Measurements from ENCODE around the gene CAPN10.
"Not testable (repeated sequence)": the region's sequence is repeated elsewhere in the genome, so short reads cannot be mapped to it uniquely, and the experiment has no call there.

Gene CAPN10, protein sequence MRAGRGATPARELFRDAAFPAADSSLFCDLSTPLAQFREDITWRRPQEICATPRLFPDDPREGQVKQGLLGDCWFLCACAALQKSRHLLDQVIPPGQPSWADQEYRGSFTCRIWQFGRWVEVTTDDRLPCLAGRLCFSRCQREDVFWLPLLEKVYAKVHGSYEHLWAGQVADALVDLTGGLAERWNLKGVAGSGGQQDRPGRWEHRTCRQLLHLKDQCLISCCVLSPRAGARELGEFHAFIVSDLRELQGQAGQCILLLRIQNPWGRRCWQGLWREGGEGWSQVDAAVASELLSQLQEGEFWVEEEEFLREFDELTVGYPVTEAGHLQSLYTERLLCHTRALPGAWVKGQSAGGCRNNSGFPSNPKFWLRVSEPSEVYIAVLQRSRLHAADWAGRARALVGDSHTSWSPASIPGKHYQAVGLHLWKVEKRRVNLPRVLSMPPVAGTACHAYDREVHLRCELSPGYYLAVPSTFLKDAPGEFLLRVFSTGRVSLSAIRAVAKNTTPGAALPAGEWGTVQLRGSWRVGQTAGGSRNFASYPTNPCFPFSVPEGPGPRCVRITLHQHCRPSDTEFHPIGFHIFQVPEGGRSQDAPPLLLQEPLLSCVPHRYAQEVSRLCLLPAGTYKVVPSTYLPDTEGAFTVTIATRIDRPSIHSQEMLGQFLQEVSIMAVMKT

DNA sequence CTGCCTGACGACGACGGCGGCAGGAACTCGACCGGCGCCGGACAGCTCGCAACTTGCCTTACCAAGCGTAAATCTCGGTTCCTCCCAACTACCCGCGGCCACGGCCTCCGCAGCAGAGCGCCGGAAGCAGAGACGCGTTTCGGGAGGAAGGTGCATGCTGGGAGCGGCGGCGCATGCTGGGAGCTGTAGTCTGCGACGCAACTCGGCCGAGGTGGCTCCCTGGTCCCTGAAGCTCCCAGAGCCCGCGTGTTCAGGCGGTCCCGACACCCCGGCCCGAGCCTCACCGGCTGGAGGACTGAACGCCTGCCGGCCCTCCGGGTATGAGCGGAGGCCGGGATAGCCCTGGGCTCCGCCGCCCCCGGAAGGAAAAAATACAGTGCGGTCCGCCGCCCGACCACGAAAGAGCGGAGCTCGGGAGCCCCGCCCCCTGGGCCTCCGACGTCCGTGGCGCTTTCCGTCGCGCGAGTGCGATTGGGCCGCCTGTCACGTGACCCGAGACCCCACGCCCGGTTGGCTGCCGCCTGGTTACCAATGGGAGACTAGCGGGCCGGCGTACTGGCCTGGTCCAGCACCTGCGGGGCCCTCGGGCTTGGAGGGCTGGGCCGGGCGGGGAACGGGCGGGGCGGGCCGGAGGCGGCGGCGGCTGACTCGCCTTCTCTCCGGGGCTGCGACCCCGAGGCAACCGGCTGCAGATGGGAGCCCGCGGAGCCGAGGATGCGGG lies at the start of gene CAPN10:
CAPN10 (plus strand) TSS at position 537 of the 721 bp plus-strand sequence; CDS start at position 715, 178 bp downstream.
- peak within 1 kb of the TSS; percentile 87 for H3K27ac ChIP-seq
- peak; percentile 59 for TF ChIP-seq ZFX (IDR thresholded peaks at IDR 0.05)
- TF ChIP-seq, protein P1, sequence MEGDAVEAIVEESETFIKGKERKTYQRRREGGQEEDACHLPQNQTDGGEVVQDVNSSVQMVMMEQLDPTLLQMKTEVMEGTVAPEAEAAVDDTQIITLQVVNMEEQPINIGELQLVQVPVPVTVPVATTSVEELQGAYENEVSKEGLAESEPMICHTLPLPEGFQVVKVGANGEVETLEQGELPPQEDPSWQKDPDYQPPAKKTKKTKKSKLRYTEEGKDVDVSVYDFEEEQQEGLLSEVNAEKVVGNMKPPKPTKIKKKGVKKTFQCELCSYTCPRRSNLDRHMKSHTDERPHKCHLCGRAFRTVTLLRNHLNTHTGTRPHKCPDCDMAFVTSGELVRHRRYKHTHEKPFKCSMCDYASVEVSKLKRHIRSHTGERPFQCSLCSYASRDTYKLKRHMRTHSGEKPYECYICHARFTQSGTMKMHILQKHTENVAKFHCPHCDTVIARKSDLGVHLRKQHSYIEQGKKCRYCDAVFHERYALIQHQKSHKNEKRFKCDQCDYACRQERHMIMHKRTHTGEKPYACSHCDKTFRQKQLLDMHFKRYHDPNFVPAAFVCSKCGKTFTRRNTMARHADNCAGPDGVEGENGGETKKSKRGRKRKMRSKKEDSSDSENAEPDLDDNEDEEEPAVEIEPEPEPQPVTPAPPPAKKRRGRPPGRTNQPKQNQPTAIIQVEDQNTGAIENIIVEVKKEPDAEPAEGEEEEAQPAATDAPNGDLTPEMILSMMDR (conservative IDR thresholded peaks at IDR 0.05), result no peak

DNA sequence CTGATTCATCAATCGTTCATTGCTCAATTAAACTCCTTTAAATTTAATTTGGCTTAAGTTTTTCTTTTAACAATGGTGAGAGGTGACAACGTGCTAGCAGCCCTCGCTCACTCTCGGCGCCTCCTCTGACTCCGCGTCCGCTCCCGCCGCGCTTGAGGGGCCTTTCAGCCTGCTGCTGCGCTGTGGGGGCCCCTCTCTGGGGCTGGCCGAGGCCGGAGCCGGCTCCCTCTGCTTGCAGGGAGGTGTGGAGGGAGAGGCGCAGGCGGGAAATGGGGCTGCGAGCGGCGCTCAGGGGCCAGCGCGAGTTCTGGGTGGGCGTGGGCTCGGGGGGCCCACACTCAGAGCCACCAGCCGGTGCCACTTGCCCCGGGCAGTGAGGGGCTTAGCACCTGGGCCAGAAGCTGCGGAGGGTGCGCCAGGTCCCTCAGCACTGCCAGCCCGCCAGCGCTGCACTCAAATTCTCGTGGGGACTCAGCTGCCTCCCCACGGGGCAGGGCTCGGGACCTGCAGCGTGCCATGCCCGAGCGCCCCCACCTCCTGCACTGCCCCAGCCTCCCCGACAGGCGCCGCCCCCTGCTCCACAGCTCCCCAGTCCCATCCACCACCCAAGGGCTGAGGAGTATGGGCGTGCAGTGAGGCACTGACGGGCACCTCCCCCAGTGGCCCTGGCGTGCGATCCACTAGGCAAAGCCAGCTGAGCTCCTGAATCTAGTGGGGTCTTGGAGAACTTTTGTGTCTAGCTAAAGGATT lies 48.3 kb upstream of the CAPN10 start:
- TF ChIP-seq, protein P1 (conservative IDR thresholded peaks at IDR 0.05), result no peak
- TF ChIP-seq ZFX (IDR thresholded peaks at IDR 0.05), result no peak
- H3K27ac ChIP-seq, result no peak overlapping the region

DNA sequence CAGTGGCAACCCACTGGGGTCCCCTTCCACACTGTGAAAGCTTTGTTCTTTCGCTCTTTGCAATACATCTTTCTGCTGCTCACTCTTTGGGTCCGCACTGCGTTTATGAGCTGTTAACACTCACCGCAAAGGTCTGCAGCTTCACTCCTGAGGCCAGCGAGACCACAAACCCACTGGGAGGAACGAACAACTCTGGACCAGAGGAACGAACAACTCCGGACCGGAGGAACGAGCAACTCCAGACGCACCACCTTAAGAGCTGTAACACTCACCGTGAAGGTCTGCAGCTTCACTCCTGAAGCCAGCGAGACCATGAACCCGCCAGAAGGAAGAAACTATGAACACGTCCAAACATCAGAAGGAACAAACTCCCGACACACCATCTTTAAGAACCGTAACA lies 47.4 kb upstream of the CAPN10 start:
- not testable (repeated sequence) for H3K27ac ChIP-seq

DNA sequence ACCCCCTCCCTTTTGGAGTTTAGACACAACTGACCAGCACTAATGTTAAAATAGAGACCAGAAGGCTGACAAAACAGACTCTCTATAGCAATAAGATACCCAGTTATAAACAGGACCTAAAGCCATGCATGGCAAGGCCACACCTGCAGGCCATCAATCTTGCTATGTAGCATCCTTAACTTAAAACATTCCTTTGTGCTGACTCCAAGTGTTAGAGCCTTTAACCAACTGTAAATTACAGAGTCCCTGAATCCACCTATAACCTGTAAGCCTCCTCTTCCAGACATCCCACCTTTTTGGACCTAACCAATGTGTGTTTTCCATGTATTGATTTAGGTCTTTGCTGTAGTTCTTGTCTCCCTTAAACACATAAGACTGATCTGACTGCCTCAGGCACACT lies 46.6 kb upstream of the CAPN10 start:
- no peak overlapping the region for H3K27ac ChIP-seq
- TF ChIP-seq ZFX (IDR thresholded peaks at IDR 0.05), result no peak
- TF ChIP-seq, protein P1 (conservative IDR thresholded peaks at IDR 0.05), result no peak

DNA sequence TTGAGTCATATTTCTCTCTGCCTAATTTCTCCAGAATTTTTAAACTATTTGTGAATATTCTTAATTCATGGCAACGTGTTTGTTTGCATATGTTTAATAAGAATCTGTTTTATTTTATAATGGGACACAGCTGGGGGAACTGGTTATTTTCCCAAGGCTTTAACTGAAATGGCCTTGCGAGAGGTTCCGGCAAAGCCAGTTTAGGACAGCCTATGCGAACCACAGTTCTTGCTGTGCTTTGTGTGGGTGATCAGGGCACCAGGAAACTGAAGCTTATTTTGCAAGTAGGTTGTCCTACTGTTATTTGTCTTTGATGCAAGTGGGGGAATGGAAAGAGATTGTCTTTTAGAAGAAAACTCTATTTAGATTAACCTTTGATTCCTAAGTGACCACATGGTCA lies 35.2 kb upstream of the CAPN10 start:
- H3K27ac ChIP-seq, result no peak overlapping the region
- TF ChIP-seq, protein P1 (conservative IDR thresholded peaks at IDR 0.05), result no peak
- TF ChIP-seq ZFX (IDR thresholded peaks at IDR 0.05), result no peak

DNA sequence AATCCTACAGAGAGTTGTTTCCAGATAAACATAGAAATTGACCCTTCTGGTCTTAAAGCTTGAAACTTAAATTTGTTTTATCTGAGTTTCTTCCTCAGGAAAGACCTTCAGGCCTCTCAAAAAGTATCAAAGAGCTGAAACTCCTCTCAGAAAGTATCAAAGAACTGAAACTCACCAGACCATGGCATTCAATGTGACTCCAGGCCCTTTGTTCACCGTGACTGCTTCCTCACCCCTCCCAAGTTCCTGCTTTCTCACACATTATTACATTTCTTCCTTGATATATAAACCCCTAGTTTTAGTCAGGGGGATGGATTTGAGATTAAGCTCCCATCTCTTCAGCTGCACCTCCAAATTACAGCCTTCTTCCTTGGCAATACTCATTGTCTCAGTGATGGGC lies 34.7 kb upstream of the CAPN10 start:
- H3K27ac ChIP-seq, result no peak overlapping the region

DNA sequence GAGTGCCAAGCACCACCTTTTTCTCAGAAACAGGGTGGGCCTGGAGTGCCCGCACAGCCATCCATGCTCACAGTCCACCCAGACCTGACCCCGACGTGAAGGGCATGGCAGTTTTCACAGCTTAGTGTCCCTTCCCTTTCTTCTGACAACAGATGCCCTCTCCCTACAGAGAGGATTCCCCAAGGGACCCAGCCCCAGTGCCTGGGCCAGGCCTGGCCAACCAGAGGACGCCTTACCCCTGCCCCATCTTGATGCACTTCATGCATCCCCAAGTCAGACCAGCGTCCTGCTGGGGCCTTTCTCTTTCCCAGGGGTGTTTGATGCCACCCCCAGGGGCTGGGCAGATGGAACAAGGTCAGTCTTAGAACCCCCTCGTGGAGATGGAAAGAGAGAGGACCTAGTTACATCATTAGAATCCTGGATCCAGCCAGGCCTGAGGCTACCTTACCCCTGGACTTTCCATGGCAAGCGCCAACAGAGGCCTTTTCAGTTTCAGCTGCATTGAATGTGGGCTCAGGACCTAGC lies 32.5 kb upstream of the CAPN10 start:
- H3K27ac ChIP-seq, result no peak overlapping the region
- no peak for TF ChIP-seq ZFX (IDR thresholded peaks at IDR 0.05)
- TF ChIP-seq, protein P1 (conservative IDR thresholded peaks at IDR 0.05), result no peak

More for the DNA sequence above, 34.7 kb upstream of the CAPN10 start:
- TF ChIP-seq, protein P1 (conservative IDR thresholded peaks at IDR 0.05), result no peak

Data from C4-2B (cell line).